ENCODE results near the gene RAX2.

The RAX2 gene

GRCh38 chr19:3733549-3734309, 38.3 kb downstream of the RAX2 start:
- TF ChIP-seq CTCF (conservative IDR thresholded peaks at IDR 0.05; ENCODE audit: low read depth): no peak
- no peak overlapping the region for H3K27ac ChIP-seq
- DNase-seq (ENCODE audit: low spot score): no peak
- ChIA-PET CTCF (no interaction called here), POLR2A (ENCODE audit: low non-redundant PET) (no interaction called here)

- no peak overlapping the region for H3K27ac ChIP-seq
- no peak for DNase-seq (ENCODE audit: low spot score)
- ChIA-PET CTCF (interaction anchor here (0.6 kb wide), 1 partner anchor 872 kb away, joined by 4 read pairs; no protein-coding TSS in a partner anchor), POLR2A (ENCODE audit: low non-redundant PET) (no interaction called here)
- no peak for TF ChIP-seq CTCF (conservative IDR thresholded peaks at IDR 0.05; ENCODE audit: low read depth)
These were observed 39.9 kb downstream of the RAX2 start for GRCh38 chr19:3732108-3732507.

GRCh38 chr19:3730457-3730958, 41.5 kb downstream of the RAX2 start:
- no peak for TF ChIP-seq CTCF (conservative IDR thresholded peaks at IDR 0.05; ENCODE audit: low read depth)
- DNase-seq (ENCODE audit: low spot score): no peak
- no peak overlapping the region for H3K27ac ChIP-seq
- CTCF ChIA-PET: interaction anchor here (0.6 kb wide), 1 partner anchor 13 kb away, joined by 3 read pairs; no protein-coding TSS in a partner anchor
- POLR2A ChIA-PET (ENCODE audit: low non-redundant PET): interaction anchor here (0.6 kb wide), 1 partner anchor 327 kb away, joined by 4 read pairs; no protein-coding TSS in a partner anchor

- no peak for DNase-seq (ENCODE audit: low spot score)
- ChIA-PET CTCF (no interaction called here), POLR2A (ENCODE audit: low non-redundant PET) (no interaction called here)
- H3K27ac ChIP-seq: no peak overlapping the region
- no peak for TF ChIP-seq CTCF (conservative IDR thresholded peaks at IDR 0.05; ENCODE audit: low read depth)
These were observed 46.3 kb downstream of the RAX2 start for GRCh38 chr19:3725640-3726310.

- TF ChIP-seq CTCF (conservative IDR thresholded peaks at IDR 0.05; ENCODE audit: low read depth): no peak
- POLR2A ChIA-PET (ENCODE audit: low non-redundant PET): no interaction called here
- CTCF ChIA-PET: interaction anchor here (0.6 kb wide), 2 partner anchors 124 to 1996 kb away, joined by 3 read pairs; no protein-coding TSS in a partner anchor
- H3K27ac ChIP-seq: no peak overlapping the region
- no peak for DNase-seq (ENCODE audit: low spot score)
These were observed 46.9 kb downstream of the RAX2 start for GRCh38 chr19:3725121-3725520.

- H3K27ac ChIP-seq: no peak overlapping the region
- no peak for TF ChIP-seq CTCF (conservative IDR thresholded peaks at IDR 0.05; ENCODE audit: low read depth)
- ChIA-PET CTCF (no interaction called here), POLR2A (ENCODE audit: low non-redundant PET) (no interaction called here)
- DNase-seq (ENCODE audit: low spot score): no peak
These were observed 48.1 kb downstream of the RAX2 start for GRCh38 chr19:3723883-3724282.
